OCI-LY3 (cell line): Measurements from ENCODE around the gene MMP3.

Experiments
- H2AFZ ChIP-seq: fragments of 200-600, 300-600 bp; shearing (Covaris generic); 2 replicates; pipeline ENCODE4 v1.6.0; 2014; ENCODE audit warnings: antibody characterized with exemption, low read depth, low read length
- H3K27ac ChIP-seq: fragments of 200-600, 300-600 bp; sonication (generic); 2 replicates; pipeline ENCODE4 v1.5.1; 2014; ENCODE audit warnings: mild to moderate bottlenecking, low read length, moderate library complexity, mixed read lengths
- H3K27me3 ChIP-seq: fragments of 200-600, 300-600 bp; sonication (generic); 2 replicates; pipeline ENCODE4 v1.6.1; 2014; ENCODE audit warnings: low read depth, low read length, mixed read lengths
- H3K36me3 ChIP-seq: fragments of 200-600, 300-600 bp; sonication (generic); replicated peaks from 2 replicates; pipeline ENCODE3; 2014; ENCODE audit warnings: low read depth, low read length, mixed read lengths
- H3K4me1 ChIP-seq: fragments of 300-600, 200-600 bp; sonication (generic); 2 replicates; pipeline ENCODE4 v1.6.1; 2014; ENCODE audit warnings: low read length, mixed read lengths
- H3K4me2 ChIP-seq: fragments of 200-600, 300-600 bp; sonication (generic); 2 replicates; pipeline ENCODE4 v1.6.1; 2014; ENCODE audit warnings: low read length, mixed read lengths
- H3K4me3 ChIP-seq: fragments of 300-600, 200-600 bp; sonication (generic); 2 replicates; pipeline ENCODE4 v1.5.1; 2014; ENCODE audit warnings: antibody characterized with exemption, mild to moderate bottlenecking, low read length, moderate library complexity
- H3K79me2 ChIP-seq: fragments of 300-600, 200-600 bp; shearing (Covaris generic); 2 replicates; pipeline ENCODE4 v1.6.1; 2014; ENCODE audit warnings: mild to moderate bottlenecking, low read length, mixed read lengths
- H3K9ac ChIP-seq: fragments of 300-600, 200-600 bp; shearing (Covaris generic); 2 replicates; pipeline ENCODE4 v1.6.0; 2014; ENCODE audit warnings: mild to moderate bottlenecking, low read length, moderate library complexity
- H3K9me3 ChIP-seq: fragments of 200-600, 300-600 bp; shearing (Covaris generic); 2 replicates; pipeline ENCODE4 v1.6.1; 2014; ENCODE audit warnings: low read length, mixed read lengths; ENCODE audit not compliant: insufficient read depth
- H4K20me1 ChIP-seq: fragments of 200-600, 300-600 bp; sonication (generic); 2 replicates; pipeline ENCODE4 v1.6.1; 2016; ENCODE audit warnings: low read length, mixed read lengths; ENCODE audit not compliant: insufficient read depth
- CTCF ChIP-seq: fragments of 200-600, 300-600 bp; sonication (generic); IDR thresholded peaks from 2 replicates; pipeline ENCODE4 v1.5.1; 2014; ENCODE audit warnings: antibody characterized with exemption, low read length, low read depth
- EZH2phosphoT487 ChIP-seq: fragments of 200-600 bp; shearing (Covaris generic); IDR thresholded peaks from 2 replicates; pipeline ENCODE4 v1.6.1; 2018; ENCODE audit warnings: antibody characterized with exemption, mixed run types, low read depth

Gene MMP3

GRCh38 chr11:102843489-102843888, at the start of gene MMP3:
Gene MMP3 (minus strand): TSS chr11:102843609. CDS start chr11:102843546, 63 bp downstream.
- no peak within 1 kb of the TSS for H2AFZ ChIP-seq
- H3K27ac ChIP-seq = no peak within 1 kb of the TSS
- no peak within 1 kb of the TSS for H3K9ac ChIP-seq
- no peaks in the 10 kb centered on the region for H3K36me3 ChIP-seq
- no peaks in the 10 kb centered on the region for H3K79me2 ChIP-seq
- TF ChIP-seq EZH2phosphoT487 = no peak
- no peak for TF ChIP-seq CTCF
- no peak within 1 kb of the TSS for H3K4me2 ChIP-seq
- no peaks in the 10 kb centered on the region for H3K9me3 ChIP-seq
- H3K27me3 ChIP-seq = peaks cover 4% of the 10 kb centered on the region; the same call in 1 of the 2 replicates
- no peak within 1 kb of the TSS for H3K4me3 ChIP-seq
- H4K20me1 ChIP-seq = no peaks in the 10 kb centered on the region
- H3K4me1 ChIP-seq = no peaks in the 10 kb centered on the region

GRCh38 chr11:102891736-102892135, 48.3 kb upstream of the MMP3 start:
- Histone ChIP-seq H2AFZ (no peak overlapping the region), H3K4me1 (no peaks in the 10 kb centered on the region), H3K9ac (no peak overlapping the region), H3K4me3 (no peak overlapping the region), H3K9me3 (no peaks in the 10 kb centered on the region), H3K4me2 (no peak overlapping the region), H3K36me3 (no peaks in the 10 kb centered on the region), H3K27me3 (no peaks in the 10 kb centered on the region), H3K27ac (no peak overlapping the region), H4K20me1 (no peaks in the 10 kb centered on the region), H3K79me2 (no peaks in the 10 kb centered on the region)
- no peak for TF ChIP-seq EZH2phosphoT487
- no peak for TF ChIP-seq CTCF

GRCh38 chr11:102886999-102887398, 43.6 kb upstream of the MMP3 start:
- Histone ChIP-seq H3K36me3 (no peaks in the 10 kb centered on the region), H3K27ac (no peak overlapping the region), H2AFZ (no peak overlapping the region), H3K9ac (no peak overlapping the region), H3K27me3 (no peaks in the 10 kb centered on the region), H3K4me1 (peaks cover 12% of the 10 kb centered on the region), H3K79me2 (no peaks in the 10 kb centered on the region), H4K20me1 (no peaks in the 10 kb centered on the region), H3K9me3 (no peaks in the 10 kb centered on the region), H3K4me3 (no peak overlapping the region), H3K4me2 (no peak overlapping the region)
- TF ChIP-seq CTCF (no peak), EZH2phosphoT487 (no peak)

GRCh38 chr11:102883141-102883540, 39.7 kb upstream of the MMP3 start:
- H3K27me3 ChIP-seq = no peaks in the 10 kb centered on the region
- H4K20me1 ChIP-seq = no peaks in the 10 kb centered on the region
- H3K9ac ChIP-seq = no peak overlapping the region
- H3K4me3 ChIP-seq = no peak overlapping the region
- no peaks in the 10 kb centered on the region for H3K9me3 ChIP-seq
- TF ChIP-seq EZH2phosphoT487 (no peak), CTCF (no peak)
- H3K27ac ChIP-seq = peak overlapping the region; percentile 54
- H3K36me3 ChIP-seq = no peaks in the 10 kb centered on the region
- no peaks in the 10 kb centered on the region for H3K79me2 ChIP-seq
- H2AFZ ChIP-seq = no peak overlapping the region
- H3K4me1 ChIP-seq = peaks cover 14% of the 10 kb centered on the region
- H3K4me2 ChIP-seq = peak overlapping the region; percentile 45
